WTC11 (cell line): Measurements from ENCODE around the gene NLRC5. TPM values are rescaled to one million over a fixed set of nuclear protein-coding genes. Genes with fewer than 3 reads are reported as not detected.

Experiments used
- ATAC-seq: fragments of 200-7000 bp; cut with Tn5 transposase; 2 replicates; pipeline ENCODE4 v1.10.0; 2021; ENCODE audit warnings: mild to moderate bottlenecking, moderate library complexity
- CTCF ChIA-PET: fragments of 300-600 bp; sonication (Branson Sonifier 250); formaldehyde crosslinking; loops from one replicate; lab custom pipeline; 2021; ENCODE audit warnings: antibody characterized with exemption; lab: Charles Lee
- POLR2A ChIA-PET: fragments of 350-600 bp; sonication (Branson Sonifier 250); formaldehyde crosslinking; loops from one replicate; lab custom pipeline; 2021; ENCODE audit warnings: antibody characterized with exemption; lab: Charles Lee
- DNase-seq: peaks from one replicate; pipeline ENCODE4 v3.0.0; 2021; ENCODE audit warnings: low spot score
- H3K27ac Mint-ChIP-seq: 2 replicates; pipeline ENCODE4 v1.8.0; 2021; ENCODE audit warnings: mixed read lengths
- H3K27me3 Mint-ChIP-seq: 2 replicates; pipeline ENCODE4 v1.8.0; 2021; ENCODE audit warnings: low read depth, mild to moderate bottlenecking, moderate library complexity, mixed read lengths
- H3K36me3 Mint-ChIP-seq: 2 replicates; pipeline ENCODE4 v1.8.0; 2021; ENCODE audit warnings: mixed read lengths
- H3K4me1 Mint-ChIP-seq: 2 replicates; pipeline ENCODE4 v1.8.0; 2022; ENCODE audit warnings: mixed read lengths
- H3K4me3 Mint-ChIP-seq: 2 replicates; pipeline ENCODE4 v1.8.0; 2021; ENCODE audit warnings: mild to moderate bottlenecking, moderate library complexity, mixed read lengths
- H3K9me3 Mint-ChIP-seq: 2 replicates; pipeline ENCODE4 v1.8.0; 2021; ENCODE audit warnings: mixed read lengths
- ARID4B ChIP-seq: sonication (generic); formaldehyde crosslinking; IDR thresholded peaks from 2 replicates; pipeline ENCODE4 v1.8.0; 2023; ENCODE audit warnings: missing genetic modification reagents, mild to moderate bottlenecking, borderline replicate concordance
- ATF1 ChIP-seq: sonication (generic); formaldehyde crosslinking; IDR thresholded peaks from 2 replicates; pipeline ENCODE4 v1.8.1; 2023; ENCODE audit warnings: mild to moderate bottlenecking, moderate library complexity, missing genetic modification reagents
- CBFB ChIP-seq: sonication (generic); formaldehyde crosslinking; IDR thresholded peaks from 2 replicates; pipeline ENCODE4 v1.8.1; 2022; ENCODE audit warnings: mild to moderate bottlenecking, low read depth, missing genetic modification reagents
- EMX1 ChIP-seq: fragments of 250-450 bp; sonication (Bioruptor Pico); IDR thresholded peaks from 2 replicates; pipeline ENCODE4 v1.8.0; 2021; ENCODE audit warnings: mild to moderate bottlenecking
- FOXP1 ChIP-seq: sonication (generic); formaldehyde crosslinking; IDR thresholded peaks from 2 replicates; pipeline ENCODE4 v1.8.0; 2022; ENCODE audit warnings: missing genetic modification reagents, mild to moderate bottlenecking, moderate library complexity, borderline replicate concordance
- FOXP4 ChIP-seq: sonication (generic); formaldehyde crosslinking; IDR thresholded peaks from 2 replicates; pipeline ENCODE4 v1.8.0; 2022; ENCODE audit warnings: mild to moderate bottlenecking, missing genetic modification reagents
- IRF2 ChIP-seq: sonication (generic); formaldehyde crosslinking; IDR thresholded peaks from 2 replicates; pipeline ENCODE4 v1.8.0; 2022; ENCODE audit warnings: low read depth, missing genetic modification reagents, borderline replicate concordance
- JUN ChIP-seq: sonication (generic); formaldehyde crosslinking; IDR thresholded peaks from 2 replicates; pipeline ENCODE4 v1.8.0; 2023; ENCODE audit warnings: mild to moderate bottlenecking, missing genetic modification reagents
- NFE2L1 ChIP-seq: sonication (generic); formaldehyde crosslinking; IDR thresholded peaks from 2 replicates; pipeline ENCODE4 v1.8.1; 2023; ENCODE audit warnings: missing genetic modification reagents
- NFYB ChIP-seq: sonication (generic); formaldehyde crosslinking; conservative IDR thresholded peaks from 2 replicates; pipeline ENCODE4 v1.8.0; 2022; ENCODE audit warnings: low read depth, missing genetic modification reagents
- NR2C2 ChIP-seq: sonication (generic); formaldehyde crosslinking; IDR thresholded peaks from 2 replicates; pipeline ENCODE4 v1.8.0; 2022; ENCODE audit warnings: mild to moderate bottlenecking, missing genetic modification reagents
- USF1 ChIP-seq: sonication (generic); formaldehyde crosslinking; IDR thresholded peaks from 2 replicates; pipeline ENCODE4 v1.8.0; 2022; ENCODE audit warnings: mild to moderate bottlenecking, missing genetic modification reagents
- ZNF396 ChIP-seq: fragments of 250-450 bp; sonication (Bioruptor Pico); IDR thresholded peaks from 2 replicates; pipeline ENCODE4 v1.8.0; 2021; ENCODE audit warnings: mild to moderate bottlenecking, moderate library complexity, borderline replicate concordance
- ZNF425 ChIP-seq: fragments of 250-450 bp; sonication (Bioruptor Pico); conservative IDR thresholded peaks from 2 replicates; pipeline ENCODE4 v1.9.0; 2021; ENCODE audit warnings: mild to moderate bottlenecking
- total RNA-seq: library from RNA; stranded (reverse); gene quantifications from 3 replicates; pipeline ENCODE4 v1.2.3, GENCODE V29; 2021
- TF ChIP-seq, protein P1 (sequence below): sonication (generic); formaldehyde crosslinking; IDR thresholded peaks from 2 replicates; pipeline ENCODE4 v1.8.1; 2023; ENCODE audit warnings: mild to moderate bottlenecking, missing genetic modification reagents
- TF ChIP-seq, protein P2 (sequence below): sonication (generic); formaldehyde crosslinking; IDR thresholded peaks from 2 replicates; pipeline ENCODE4 v1.8.1; 2022; ENCODE audit warnings: low read depth, missing genetic modification reagents, borderline replicate concordance
- TF ChIP-seq, protein P3 (sequence below): sonication (generic); formaldehyde crosslinking; IDR thresholded peaks from 2 replicates; pipeline ENCODE4 v1.8.1; 2023; ENCODE audit warnings: mild to moderate bottlenecking, missing genetic modification reagents, moderate library complexity
- TF ChIP-seq, protein P4 (sequence below): sonication (generic); formaldehyde crosslinking; IDR thresholded peaks from 2 replicates; pipeline ENCODE4 v1.8.1; 2022; ENCODE audit warnings: missing genetic modification reagents, borderline replicate concordance

NLRC5 gene
- total RNA-seq, 1 experiment from 2014 or later, result 2.8 TPM

DNA sequence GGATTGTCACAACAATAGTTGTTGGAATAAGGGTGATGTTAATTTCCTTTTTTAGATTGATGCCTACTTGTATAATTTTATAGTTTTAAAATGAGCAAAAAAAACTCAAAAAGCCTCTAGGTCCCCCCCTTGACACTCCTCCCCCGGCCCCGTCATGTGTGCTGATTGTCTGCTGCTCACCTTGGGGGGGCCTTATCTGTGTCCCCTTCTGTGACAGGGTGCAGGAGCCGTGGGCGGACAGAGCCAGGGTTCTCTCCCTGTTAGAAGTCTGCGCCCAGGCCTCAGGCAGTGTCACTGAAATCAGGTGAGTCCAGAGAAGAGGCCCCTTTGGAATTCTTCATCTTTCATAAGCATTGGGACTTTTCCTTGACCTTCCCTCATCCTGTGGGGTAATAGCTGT, 75.6 kb downstream of the NLRC5 start (continued):
- no peak for TF ChIP-seq JUN (CRISPR knock-in tag)
- TF ChIP-seq, protein P1, sequence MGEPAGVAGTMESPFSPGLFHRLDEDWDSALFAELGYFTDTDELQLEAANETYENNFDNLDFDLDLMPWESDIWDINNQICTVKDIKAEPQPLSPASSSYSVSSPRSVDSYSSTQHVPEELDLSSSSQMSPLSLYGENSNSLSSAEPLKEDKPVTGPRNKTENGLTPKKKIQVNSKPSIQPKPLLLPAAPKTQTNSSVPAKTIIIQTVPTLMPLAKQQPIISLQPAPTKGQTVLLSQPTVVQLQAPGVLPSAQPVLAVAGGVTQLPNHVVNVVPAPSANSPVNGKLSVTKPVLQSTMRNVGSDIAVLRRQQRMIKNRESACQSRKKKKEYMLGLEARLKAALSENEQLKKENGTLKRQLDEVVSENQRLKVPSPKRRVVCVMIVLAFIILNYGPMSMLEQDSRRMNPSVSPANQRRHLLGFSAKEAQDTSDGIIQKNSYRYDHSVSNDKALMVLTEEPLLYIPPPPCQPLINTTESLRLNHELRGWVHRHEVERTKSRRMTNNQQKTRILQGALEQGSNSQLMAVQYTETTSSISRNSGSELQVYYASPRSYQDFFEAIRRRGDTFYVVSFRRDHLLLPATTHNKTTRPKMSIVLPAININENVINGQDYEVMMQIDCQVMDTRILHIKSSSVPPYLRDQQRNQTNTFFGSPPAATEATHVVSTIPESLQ (CRISPR knock-in tag), result no peak
- TF ChIP-seq, protein P2, sequence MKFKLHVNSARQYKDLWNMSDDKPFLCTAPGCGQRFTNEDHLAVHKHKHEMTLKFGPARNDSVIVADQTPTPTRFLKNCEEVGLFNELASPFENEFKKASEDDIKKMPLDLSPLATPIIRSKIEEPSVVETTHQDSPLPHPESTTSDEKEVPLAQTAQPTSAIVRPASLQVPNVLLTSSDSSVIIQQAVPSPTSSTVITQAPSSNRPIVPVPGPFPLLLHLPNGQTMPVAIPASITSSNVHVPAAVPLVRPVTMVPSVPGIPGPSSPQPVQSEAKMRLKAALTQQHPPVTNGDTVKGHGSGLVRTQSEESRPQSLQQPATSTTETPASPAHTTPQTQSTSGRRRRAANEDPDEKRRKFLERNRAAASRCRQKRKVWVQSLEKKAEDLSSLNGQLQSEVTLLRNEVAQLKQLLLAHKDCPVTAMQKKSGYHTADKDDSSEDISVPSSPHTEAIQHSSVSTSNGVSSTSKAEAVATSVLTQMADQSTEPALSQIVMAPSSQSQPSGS (CRISPR knock-in tag), result no peak
- TF ChIP-seq FOXP4 (CRISPR knock-in tag), result no peak
- no peak for TF ChIP-seq ZNF425 (CRISPR knock-in tag)

- ATAC-seq (no peak), DNase-seq (no peak)
- ChIA-PET CTCF (interaction anchor here (0.8 to 1.8 kb wide), 4 partner anchors 13 to 26 kb away, joined by 3 to 5 read pairs (median 5); partner anchors contain the start of gene CPNE2), POLR2A (interaction anchor here (0.7 kb wide), 1 partner anchor 10 kb away, joined by 3 read pairs; no protein-coding TSS in a partner anchor)
- no peaks in the 10 kb centered on the region for H3K9me3 Mint-ChIP-seq
- no peak overlapping the region for H3K27ac Mint-ChIP-seq
- H3K36me3 Mint-ChIP-seq, result no peaks in the 10 kb centered on the region
- TF ChIP-seq IRF2 (CRISPR knock-in tag) (no peak), FOXP1 (CRISPR knock-in tag) (no peak), ARID4B (no peak), NFYB (no peak), CBFB (CRISPR knock-in tag) (no peak), USF1 (CRISPR knock-in tag) (no peak), ATF1 (CRISPR knock-in tag) (no peak), ZNF396 (no peak), NFE2L1 (CRISPR knock-in tag) (no peak), EMX1 (CRISPR knock-in tag) (no peak), NR2C2 (no peak)
- TF ChIP-seq, protein P3, sequence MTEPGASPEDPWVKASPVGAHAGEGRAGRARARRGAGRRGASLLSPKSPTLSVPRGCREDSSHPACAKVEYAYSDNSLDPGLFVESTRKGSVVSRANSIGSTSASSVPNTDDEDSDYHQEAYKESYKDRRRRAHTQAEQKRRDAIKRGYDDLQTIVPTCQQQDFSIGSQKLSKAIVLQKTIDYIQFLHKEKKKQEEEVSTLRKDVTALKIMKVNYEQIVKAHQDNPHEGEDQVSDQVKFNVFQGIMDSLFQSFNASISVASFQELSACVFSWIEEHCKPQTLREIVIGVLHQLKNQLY (CRISPR knock-in tag), result no peak
- TF ChIP-seq, protein P4, sequence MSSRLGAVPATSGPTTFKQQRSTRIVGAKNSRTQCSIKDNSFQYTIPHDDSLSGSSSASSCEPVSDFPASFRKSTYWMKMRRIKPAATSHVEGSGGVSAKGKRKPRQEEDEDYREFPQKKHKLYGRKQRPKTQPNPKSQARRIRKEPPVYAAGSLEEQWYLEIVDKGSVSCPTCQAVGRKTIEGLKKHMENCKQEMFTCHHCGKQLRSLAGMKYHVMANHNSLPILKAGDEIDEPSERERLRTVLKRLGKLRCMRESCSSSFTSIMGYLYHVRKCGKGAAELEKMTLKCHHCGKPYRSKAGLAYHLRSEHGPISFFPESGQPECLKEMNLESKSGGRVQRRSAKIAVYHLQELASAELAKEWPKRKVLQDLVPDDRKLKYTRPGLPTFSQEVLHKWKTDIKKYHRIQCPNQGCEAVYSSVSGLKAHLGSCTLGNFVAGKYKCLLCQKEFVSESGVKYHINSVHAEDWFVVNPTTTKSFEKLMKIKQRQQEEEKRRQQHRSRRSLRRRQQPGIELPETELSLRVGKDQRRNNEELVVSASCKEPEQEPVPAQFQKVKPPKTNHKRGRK, result no peak
- 0 out of 2 replicates have a peak, but pooled peaks cover 5% of the 10 kb centered on the region for H3K4me1 Mint-ChIP-seq
- no peak overlapping the region for H3K4me3 Mint-ChIP-seq
- no peaks in the 10 kb centered on the region for H3K27me3 Mint-ChIP-seq
Measured at GRCh38 chr16:57066625-57067024, 77.3 kb downstream of the NLRC5 start.
